ENCODE results near the gene FBXL4.

FBXL4 gene

DNA sequence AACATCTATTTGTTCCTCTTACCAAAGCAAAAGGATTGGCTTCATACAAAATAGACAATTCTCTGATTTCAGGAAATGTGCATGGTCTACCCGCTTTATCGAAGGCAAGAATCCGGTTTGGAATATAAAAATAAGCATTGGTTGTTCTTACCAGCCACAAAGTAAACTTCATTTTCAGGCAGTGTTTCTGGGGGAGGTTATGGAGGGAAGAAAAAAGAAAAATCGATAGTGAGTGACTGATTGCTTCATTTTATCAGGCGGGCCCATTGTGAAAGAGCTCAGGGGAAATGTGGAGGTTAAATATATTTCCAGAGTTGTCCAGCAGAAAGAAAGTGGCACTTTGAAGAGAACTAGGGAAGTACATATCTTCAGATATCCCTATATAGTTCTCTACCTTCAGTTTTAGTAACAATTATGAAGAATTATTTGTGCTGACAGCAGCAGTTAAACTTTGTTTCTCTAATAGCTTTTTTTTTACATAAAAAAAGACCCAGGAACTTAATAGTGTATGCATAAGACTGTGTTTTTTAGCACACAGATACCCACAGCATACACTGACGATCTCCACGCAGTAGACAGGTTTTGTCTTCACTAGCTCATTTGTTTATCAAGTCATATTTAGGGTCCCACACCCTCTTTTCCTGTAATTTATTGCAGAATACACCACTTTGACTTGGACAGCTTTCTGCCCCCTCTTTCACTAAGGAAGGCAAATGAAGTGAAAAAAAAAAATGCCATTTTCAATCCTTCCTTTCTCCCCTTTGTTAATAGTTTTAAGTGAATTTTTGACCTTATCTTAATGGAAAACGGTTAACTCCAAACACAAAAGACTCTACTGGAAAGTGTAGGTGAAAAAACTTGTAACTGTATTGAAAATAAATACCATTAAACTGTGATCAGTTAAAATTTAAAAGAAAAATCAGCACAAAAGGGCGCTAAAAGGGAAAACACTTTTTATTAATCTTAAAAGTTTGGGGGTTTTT is 110.5 kb downstream of the FBXL4 start:
- DNase-seq = no peak

DNA sequence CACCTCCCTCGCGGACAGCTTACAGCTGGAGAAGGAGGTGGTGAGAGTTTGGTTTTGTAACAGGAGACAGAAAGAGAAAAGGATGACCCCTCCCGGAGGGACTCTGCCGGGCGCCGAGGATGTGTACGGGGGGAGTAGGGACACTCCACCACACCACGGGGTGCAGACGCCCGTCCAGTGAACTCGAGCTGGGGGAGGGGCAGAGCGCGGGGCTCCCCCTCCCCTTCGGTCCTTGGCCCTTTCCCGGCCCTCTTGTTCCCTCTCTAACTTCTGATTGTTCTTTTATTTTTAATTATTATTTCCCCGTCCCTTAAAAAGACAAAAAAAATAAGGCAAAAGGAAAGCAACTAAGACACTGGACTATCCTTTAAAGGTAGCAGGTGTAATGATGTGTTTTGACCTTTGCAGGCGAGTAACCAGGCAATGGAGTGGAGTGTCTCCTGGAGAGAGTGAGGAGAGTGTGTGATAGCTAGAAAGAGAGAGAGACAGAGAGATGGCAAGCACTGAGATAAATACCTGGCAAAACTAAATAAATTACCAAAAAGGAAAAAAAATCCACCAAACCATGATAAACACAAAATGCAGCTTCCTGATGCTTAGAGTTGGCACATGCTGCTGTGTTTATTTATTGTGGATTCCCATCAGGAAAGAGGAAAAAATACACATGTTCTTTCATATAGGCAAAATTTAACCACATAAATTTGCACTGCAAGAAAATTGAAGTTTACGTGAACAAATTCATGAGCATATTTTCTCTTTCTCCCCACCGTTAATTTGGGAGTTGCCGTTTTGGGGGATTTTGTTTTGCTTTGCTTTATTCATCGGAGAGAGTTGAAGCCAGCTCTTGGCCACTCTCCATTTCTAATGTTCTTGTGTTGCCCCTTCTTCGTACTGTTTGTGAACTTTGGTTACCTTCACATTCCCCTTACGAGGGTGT is 111.5 kb downstream of the FBXL4 start:
- DNase-seq = no peak

- DNase-seq = no peak
Observed at GRCh38 chr6:98835149-98836024, 112.4 kb downstream of the FBXL4 start.

- peak; percentile 41 for DNase-seq
Observed at GRCh38 chr6:98834060-98835031, 113.4 kb downstream of the FBXL4 start, which contains the start of gene POU3F2. Gene POU3F2, plus strand, starts transcription at chr6:98834574. Its CDS starts 300 bp downstream, at chr6:98834874.

GRCh38 chr6:98833307-98834059 is 114.3 kb downstream of the FBXL4 start:
- no peak for DNase-seq

DNA sequence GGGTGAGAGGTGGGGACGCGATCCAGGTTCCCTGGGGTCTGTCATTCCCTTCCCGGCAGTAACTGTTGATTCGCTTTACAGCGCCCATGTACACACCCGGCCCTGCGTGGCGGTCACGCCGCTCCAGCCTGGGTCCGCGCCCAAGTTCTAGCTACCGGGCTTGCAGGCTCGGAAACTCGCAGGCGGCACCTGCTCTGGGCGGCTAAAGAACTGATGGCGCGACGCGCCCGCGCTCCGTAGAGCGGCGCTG is 114.8 kb downstream of the FBXL4 start:
- no peak for DNase-seq

DNA sequence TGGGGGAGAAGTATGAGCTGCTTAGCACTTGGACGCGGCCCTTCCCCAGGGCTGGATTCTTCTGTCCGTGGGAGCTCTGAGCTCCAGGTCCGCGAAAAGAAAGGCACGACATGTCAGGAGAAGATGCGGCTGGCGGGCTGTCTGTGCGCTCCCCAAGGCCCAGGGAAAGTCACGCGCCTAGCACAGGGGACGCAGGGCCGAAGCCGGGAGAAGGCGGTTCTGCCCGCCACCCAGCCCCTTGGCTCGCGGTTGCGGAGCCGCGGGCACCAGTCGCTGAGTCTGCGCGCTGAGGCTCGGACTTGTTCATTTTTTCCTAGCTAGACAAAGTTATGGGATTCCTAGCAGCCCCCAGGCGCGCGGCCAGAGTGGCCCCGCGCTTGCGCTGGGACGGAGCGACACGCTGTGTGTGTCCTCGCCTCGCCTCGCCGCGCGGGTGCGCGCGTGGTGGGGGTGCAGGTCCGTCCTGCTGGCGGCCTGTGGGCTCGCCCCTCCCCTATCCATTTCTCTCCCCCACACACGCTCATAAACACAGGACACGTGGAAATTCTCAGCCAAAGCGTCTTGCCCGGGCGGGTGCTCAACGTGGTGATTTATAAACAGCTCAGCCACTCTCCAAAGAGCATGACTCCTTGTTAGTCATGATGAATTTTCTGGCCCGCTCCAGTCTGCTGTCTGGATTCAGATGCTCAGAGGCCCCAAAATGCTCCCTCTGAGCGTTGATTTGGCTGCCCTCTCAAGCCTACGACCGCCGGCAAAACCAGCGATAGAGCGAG is 115.3 kb downstream of the FBXL4 start:
- no peak for DNase-seq

GRCh38 chr6:98831959-98832283 is 115.8 kb downstream of the FBXL4 start:
- DNase-seq = no peak

DNA sequence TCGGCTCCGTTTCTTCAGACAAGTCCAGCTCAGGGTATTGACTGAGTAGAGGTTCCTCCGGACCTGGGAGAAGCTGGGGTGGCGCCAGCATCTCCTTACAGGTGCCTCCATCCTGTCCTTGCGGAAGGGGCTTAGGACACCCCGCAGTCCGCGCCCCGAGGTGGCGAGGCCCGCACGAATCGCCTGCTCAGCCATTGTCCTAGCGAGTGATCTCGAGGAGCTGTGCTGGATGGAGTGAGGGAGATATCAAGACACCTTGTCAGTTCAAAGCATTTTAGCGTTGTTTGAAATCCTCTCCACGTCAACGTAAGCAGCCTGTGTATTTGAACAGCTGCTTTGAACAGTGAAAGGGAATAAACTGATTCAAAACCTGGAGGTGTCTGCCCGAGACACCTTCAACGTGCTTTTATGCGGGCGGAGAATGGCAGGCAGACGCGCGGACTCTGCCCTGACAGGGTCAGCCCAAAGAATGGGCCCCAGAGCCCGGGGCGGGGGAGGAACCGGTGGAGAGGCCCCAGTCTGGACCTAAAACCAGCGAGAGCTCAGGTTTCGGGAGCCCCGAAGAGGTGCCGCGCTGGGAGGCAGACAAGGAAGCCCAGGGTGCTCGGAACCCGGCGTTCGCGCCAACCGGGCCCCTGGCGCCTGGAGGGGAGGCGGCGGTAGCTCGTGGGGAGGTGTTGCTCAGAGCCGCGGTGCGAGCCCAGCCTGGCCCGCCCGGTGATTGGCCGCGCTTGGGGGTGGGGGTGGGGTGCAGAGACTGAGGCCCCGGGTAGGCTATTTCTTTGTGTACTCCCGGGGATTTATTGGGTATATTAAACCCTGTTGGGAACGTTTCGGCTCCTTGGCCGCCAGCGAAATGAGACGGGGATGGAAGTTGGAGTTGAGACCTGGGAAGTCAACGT is 116.4 kb downstream of the FBXL4 start:
- DNase-seq = no peak

DNA sequence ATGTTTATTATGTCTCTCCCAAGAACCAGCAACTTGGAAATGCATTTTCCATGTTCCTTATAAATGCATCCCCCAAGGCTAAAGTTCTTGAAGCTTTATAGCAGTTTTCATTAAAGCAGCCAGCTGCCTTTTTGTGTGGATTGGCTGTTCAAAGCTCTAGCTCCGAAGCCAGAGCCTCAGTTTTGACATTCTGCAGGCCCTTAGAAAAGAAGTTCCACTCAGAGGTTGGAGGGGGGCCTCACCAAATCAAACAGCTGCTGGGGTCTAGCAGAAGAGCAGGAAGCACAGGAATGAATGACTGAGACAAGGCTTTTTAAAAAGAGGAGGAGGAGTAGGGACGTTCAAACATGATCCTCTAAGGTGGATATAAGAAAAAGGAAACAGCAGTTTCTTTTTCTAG is 117.6 kb downstream of the FBXL4 start:
- no peak for DNase-seq

GRCh38 chr6:98828941-98829411 is 118.8 kb downstream of the FBXL4 start:
- no peak for DNase-seq

DNA sequence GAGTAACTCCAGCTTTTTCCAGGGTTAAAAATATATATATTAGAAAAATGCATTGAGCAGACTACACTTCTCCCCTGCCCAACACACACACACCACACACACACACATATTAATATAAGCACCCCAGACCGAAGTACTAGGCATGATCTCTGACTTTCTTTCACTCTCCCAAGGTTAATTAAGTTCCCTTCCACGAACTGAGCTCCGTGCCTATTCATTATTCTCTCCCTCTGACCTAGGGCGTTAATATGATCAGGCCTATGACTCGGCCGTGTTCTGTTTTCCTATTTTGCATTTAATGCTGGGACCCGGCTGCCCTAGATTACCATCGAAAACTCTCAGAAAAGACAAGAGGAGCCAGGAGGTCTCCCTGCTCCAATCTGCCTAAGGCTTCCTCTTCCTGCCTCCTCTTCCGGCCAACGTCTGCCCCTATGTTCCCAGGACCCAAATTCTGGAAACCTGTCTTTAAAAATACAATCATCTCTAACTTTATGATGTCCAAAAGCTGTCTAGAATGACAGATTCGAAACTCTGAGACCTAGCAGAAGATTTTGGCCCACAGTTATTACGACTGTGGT is 119.4 kb downstream of the FBXL4 start:
- DNase-seq = no peak

GRCh38 chr6:98827295-98828159 is 120.2 kb downstream of the FBXL4 start:
- no peak for DNase-seq

DNA sequence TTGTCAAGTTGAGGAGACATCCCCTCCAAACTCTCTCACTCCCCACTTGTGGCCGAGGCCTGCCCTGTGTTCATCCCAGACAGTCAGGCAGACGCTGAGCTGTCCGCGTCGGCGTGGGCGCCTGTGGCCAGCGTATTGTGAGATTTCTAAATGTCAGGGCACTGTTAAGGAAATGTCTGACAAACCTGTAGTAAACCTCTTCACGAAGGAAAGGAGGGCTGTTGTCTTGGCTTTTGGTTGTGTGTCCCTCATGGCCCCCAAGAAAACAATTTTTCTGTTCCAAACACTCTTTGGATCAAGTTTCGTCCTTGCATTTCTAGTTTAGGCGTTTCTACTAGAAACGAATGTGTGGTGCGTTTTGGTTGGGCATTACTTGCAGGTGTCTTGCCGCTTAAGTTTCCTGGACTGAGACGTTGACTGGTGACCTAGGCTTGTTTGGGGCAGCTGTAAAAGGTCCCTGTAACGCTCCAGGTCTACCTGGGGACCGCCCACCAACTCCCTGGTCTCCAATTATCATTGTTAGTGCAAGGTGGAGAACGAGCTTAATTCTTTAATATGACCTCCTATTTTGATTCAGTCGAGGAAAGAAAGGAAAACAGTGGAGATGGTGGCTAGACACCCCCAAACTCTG is 122.0 kb downstream of the FBXL4 start:
- DNase-seq = no peak

DNA sequence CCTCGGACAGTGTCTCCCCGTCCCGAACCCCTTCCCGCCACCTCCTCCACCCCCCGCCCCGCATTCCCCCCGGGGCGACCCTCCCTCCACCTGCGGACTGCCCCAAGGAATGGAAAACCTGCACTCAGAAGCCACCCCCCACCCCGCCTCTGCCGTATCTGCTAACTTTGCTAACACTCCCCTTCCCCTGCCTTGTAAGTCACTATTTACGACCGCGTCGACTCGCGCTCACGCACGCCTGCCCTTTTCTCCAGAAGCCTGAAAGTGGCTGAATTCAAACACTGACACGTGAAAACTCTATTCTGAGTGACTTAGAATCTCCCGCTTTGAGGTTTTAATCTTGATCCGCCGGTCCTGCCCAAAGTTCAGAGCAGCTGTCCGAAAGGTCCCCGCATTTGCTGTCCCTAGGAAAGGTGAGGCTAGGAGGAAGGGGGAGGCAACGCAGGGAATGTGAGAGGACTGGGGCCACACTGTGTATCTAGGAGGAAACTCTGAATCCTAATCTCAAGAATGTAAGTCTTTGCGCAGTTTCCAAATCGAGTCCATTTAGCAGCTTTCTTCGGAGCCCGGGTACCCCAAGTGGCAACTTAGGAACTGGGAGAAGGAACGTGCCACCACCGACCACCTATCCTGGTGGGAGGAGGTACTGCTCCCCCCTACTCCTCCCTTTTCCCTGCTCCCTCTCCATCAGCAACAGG is 122.7 kb downstream of the FBXL4 start:
- DNase-seq = no peak
